Activated T-helper 17 cell treated with anti-CD3 and anti-CD28 coated beads, Interleukin-2, amount 50 U/mL, for 72 hours (primary cell): ENCODE measurements around the gene TFDP2. TPM values are rescaled to one million over a fixed set of nuclear protein-coding genes. Genes with fewer than 3 reads are reported as not detected.

ENCODE experiments used
- ATAC-seq: fragments of 150-1000 bp; cut with Tn5 transposase; replicated peaks from 2 replicates; pipeline ENCODE4 v1.10.0; 2021; ENCODE audit warnings: mild to moderate bottlenecking, moderate library complexity
- H3K27ac Mint-ChIP-seq: one replicate; pipeline ENCODE4 v1.8.0; 2022; ENCODE audit warnings: mixed read lengths
- H3K27me3 Mint-ChIP-seq: one replicate; pipeline ENCODE4 v1.8.0; 2022; ENCODE audit warnings: mixed read lengths
- H3K36me3 Mint-ChIP-seq: one replicate; pipeline ENCODE4 v1.8.0; 2022; ENCODE audit warnings: low read depth, mild to moderate bottlenecking, mixed read lengths
- H3K4me1 Mint-ChIP-seq: one replicate; pipeline ENCODE4 v1.8.0; 2022; ENCODE audit warnings: mixed read lengths
- H3K4me3 Mint-ChIP-seq: one replicate; pipeline ENCODE4 v1.8.0; 2022; ENCODE audit warnings: mild to moderate bottlenecking, mixed read lengths
- H3K9me3 Mint-ChIP-seq: one replicate; pipeline ENCODE4 v1.8.0; 2022; ENCODE audit warnings: mixed read lengths
- total RNA-seq, 2 donors: library from RNA; stranded (reverse); gene quantifications; one replicate each; pipeline ENCODE4 v1.2.3, GENCODE V29; 2022

The TFDP2 gene
- total RNA-seq, 2 donors from 2014 or later = 18.0 to 24.1 TPM

- Mint-ChIP-seq H3K27me3 (no peaks in the 10 kb centered on the region), H3K9me3 (no peaks in the 10 kb centered on the region), H3K4me1 (no peaks in the 10 kb centered on the region), H3K4me3 (no peak overlapping the region), H3K27ac (no peak overlapping the region), H3K36me3 (no peaks in the 10 kb centered on the region)
- ATAC-seq = no peak
Observed at GRCh38 chr3:142065932-142066331, 83.4 kb downstream of the TFDP2 start.

GRCh38 chr3:142065344-142065743 is 84.0 kb downstream of the TFDP2 start:
- no peak overlapping the region for H3K4me3 Mint-ChIP-seq
- no peaks in the 10 kb centered on the region for H3K36me3 Mint-ChIP-seq
- no peaks in the 10 kb centered on the region for H3K9me3 Mint-ChIP-seq
- H3K27me3 Mint-ChIP-seq = no peaks in the 10 kb centered on the region
- no peak overlapping the region for H3K27ac Mint-ChIP-seq
- ATAC-seq = no peak
- H3K4me1 Mint-ChIP-seq = no peaks in the 10 kb centered on the region

- H3K9me3 Mint-ChIP-seq = no peaks in the 10 kb centered on the region
- no peak for ATAC-seq
- no peak overlapping the region for H3K4me3 Mint-ChIP-seq
- H3K4me1 Mint-ChIP-seq = no peaks in the 10 kb centered on the region
- no peaks in the 10 kb centered on the region for H3K36me3 Mint-ChIP-seq
- H3K27ac Mint-ChIP-seq = no peak overlapping the region
- no peaks in the 10 kb centered on the region for H3K27me3 Mint-ChIP-seq
Observed at GRCh38 chr3:142064454-142064853, 84.9 kb downstream of the TFDP2 start.

- Mint-ChIP-seq H3K27ac (no peak overlapping the region), H3K27me3 (no peaks in the 10 kb centered on the region), H3K9me3 (no peaks in the 10 kb centered on the region), H3K36me3 (no peaks in the 10 kb centered on the region), H3K4me3 (no peak overlapping the region), H3K4me1 (no peaks in the 10 kb centered on the region)
- no peak for ATAC-seq
Observed at GRCh38 chr3:142057331-142057725, 92.0 kb downstream of the TFDP2 start.

- Mint-ChIP-seq H3K4me1 (no peaks in the 10 kb centered on the region), H3K36me3 (no peaks in the 10 kb centered on the region), H3K27ac (no peak overlapping the region), H3K27me3 (no peaks in the 10 kb centered on the region), H3K4me3 (no peak overlapping the region), H3K9me3 (no peaks in the 10 kb centered on the region)
- no peak for ATAC-seq
Observed at GRCh38 chr3:142056656-142057330, 92.6 kb downstream of the TFDP2 start.

GRCh38 chr3:142053835-142054234 is 95.5 kb downstream of the TFDP2 start:
- Mint-ChIP-seq H3K27me3 (no peaks in the 10 kb centered on the region), H3K4me1 (no peaks in the 10 kb centered on the region), H3K27ac (no peak overlapping the region), H3K36me3 (no peaks in the 10 kb centered on the region), H3K4me3 (no peak overlapping the region), H3K9me3 (no peaks in the 10 kb centered on the region)
- ATAC-seq = no peak

- no peak overlapping the region for H3K4me3 Mint-ChIP-seq
- no peak for ATAC-seq
- no peaks in the 10 kb centered on the region for H3K36me3 Mint-ChIP-seq
- no peaks in the 10 kb centered on the region for H3K9me3 Mint-ChIP-seq
- H3K4me1 Mint-ChIP-seq = no peaks in the 10 kb centered on the region
- H3K27me3 Mint-ChIP-seq = no peaks in the 10 kb centered on the region
- no peak overlapping the region for H3K27ac Mint-ChIP-seq
Observed at GRCh38 chr3:142053244-142053643, 96.1 kb downstream of the TFDP2 start.

- no peak overlapping the region for H3K27ac Mint-ChIP-seq
- no peaks in the 10 kb centered on the region for H3K4me1 Mint-ChIP-seq
- H3K27me3 Mint-ChIP-seq = no peaks in the 10 kb centered on the region
- no peak for ATAC-seq
- no peaks in the 10 kb centered on the region for H3K9me3 Mint-ChIP-seq
- H3K36me3 Mint-ChIP-seq = no peaks in the 10 kb centered on the region
- H3K4me3 Mint-ChIP-seq = no peak overlapping the region
Observed at GRCh38 chr3:142051351-142051750, 98.0 kb downstream of the TFDP2 start.

GRCh38 chr3:142047021-142047369 is 102.3 kb downstream of the TFDP2 start:
- H3K9me3 Mint-ChIP-seq = no peaks in the 10 kb centered on the region

GRCh38 chr3:142046320-142047020 is 102.9 kb downstream of the TFDP2 start:
- no peak for ATAC-seq
- H3K27me3 Mint-ChIP-seq = no peaks in the 10 kb centered on the region
- H3K9me3 Mint-ChIP-seq = no peaks in the 10 kb centered on the region
- H3K36me3 Mint-ChIP-seq = no peaks in the 10 kb centered on the region
- no peak overlapping the region for H3K4me3 Mint-ChIP-seq
- no peak overlapping the region for H3K27ac Mint-ChIP-seq
- no peaks in the 10 kb centered on the region for H3K4me1 Mint-ChIP-seq

More at GRCh38 chr3:142047021-142047369, 102.3 kb downstream of the TFDP2 start:
- Mint-ChIP-seq H3K36me3 (no peaks in the 10 kb centered on the region), H3K27me3 (no peaks in the 10 kb centered on the region), H3K4me1 (no peaks in the 10 kb centered on the region), H3K4me3 (no peak overlapping the region), H3K27ac (no peak overlapping the region)
- ATAC-seq = no peak

- Mint-ChIP-seq H3K4me3 (no peak overlapping the region), H3K27me3 (no peaks in the 10 kb centered on the region), H3K4me1 (no peaks in the 10 kb centered on the region), H3K9me3 (no peaks in the 10 kb centered on the region), H3K27ac (no peak overlapping the region), H3K36me3 (no peaks in the 10 kb centered on the region)
- no peak for ATAC-seq
Observed at GRCh38 chr3:142040941-142041491, 108.3 kb downstream of the TFDP2 start.

- Mint-ChIP-seq H3K9me3 (no peaks in the 10 kb centered on the region), H3K27me3 (no peaks in the 10 kb centered on the region), H3K4me3 (no peak overlapping the region), H3K4me1 (no peaks in the 10 kb centered on the region), H3K36me3 (no peaks in the 10 kb centered on the region), H3K27ac (no peak overlapping the region)
- peak; percentile 70 for ATAC-seq
Observed at GRCh38 chr3:142035308-142035922, 113.9 kb downstream of the TFDP2 start.

GRCh38 chr3:142033292-142033691 is 116.1 kb downstream of the TFDP2 start:
- no peaks in the 10 kb centered on the region for H3K4me1 Mint-ChIP-seq
- no peaks in the 10 kb centered on the region for H3K36me3 Mint-ChIP-seq
- no peak overlapping the region for H3K27ac Mint-ChIP-seq
- no peaks in the 10 kb centered on the region for H3K9me3 Mint-ChIP-seq
- no peak for ATAC-seq
- H3K27me3 Mint-ChIP-seq = no peaks in the 10 kb centered on the region
- H3K4me3 Mint-ChIP-seq = no peak overlapping the region

- Mint-ChIP-seq H3K4me1 (peaks cover 4% of the 10 kb centered on the region), H3K9me3 (no peaks in the 10 kb centered on the region), H3K4me3 (no peak overlapping the region), H3K27ac (no peak overlapping the region), H3K27me3 (no peaks in the 10 kb centered on the region), H3K36me3 (no peaks in the 10 kb centered on the region)
- no peak for ATAC-seq
Observed at GRCh38 chr3:142031575-142031974, 117.8 kb downstream of the TFDP2 start.

GRCh38 chr3:142029791-142030190 is 119.6 kb downstream of the TFDP2 start:
- no peaks in the 10 kb centered on the region for H3K36me3 Mint-ChIP-seq
- peaks cover 5% of the 10 kb centered on the region for H3K4me1 Mint-ChIP-seq
- H3K9me3 Mint-ChIP-seq = no peaks in the 10 kb centered on the region
- H3K27me3 Mint-ChIP-seq = no peaks in the 10 kb centered on the region
- no peak for ATAC-seq
- H3K27ac Mint-ChIP-seq = peak overlapping the region; percentile 44
- no peak overlapping the region for H3K4me3 Mint-ChIP-seq
